Transverse colon (tissue), 4 donors: Measurements from ENCODE around the gene NBEAL2. TPM values are rescaled to one million over a fixed set of nuclear protein-coding genes. Genes with fewer than 3 reads are reported as not detected.

Experiments
- DNase-seq: peaks from one replicate; pipeline ENCODE4 v3.0.0-alpha.2; 2019
- H3K27ac ChIP-seq, 4 donors: fragments of 200-600 bp; sonication (generic); 2 replicates each; pipeline ENCODE4 v1.5.1; 2016 to 2018; ENCODE audit warnings: inconsistent platforms in 4 of 4
- H3K27me3 ChIP-seq: fragments of 200-600 bp; sonication (generic); 2 replicates; pipeline ENCODE4 v1.5.1; 2017; ENCODE audit warnings: inconsistent platforms
- H3K36me3 ChIP-seq, 4 donors: fragments of 200-600 bp; sonication (generic); 2 replicates each; pipeline ENCODE4 v1.5.1; 2017 to 2019; ENCODE audit warnings: inconsistent platforms in 4 of 4
- H3K4me1 ChIP-seq, 4 donors: fragments of 200-600 bp; sonication (generic); 2 replicates each; pipeline ENCODE4 v1.5.1; 2017 to 2020; ENCODE audit warnings: inconsistent platforms in 4 of 4
- H3K4me3 ChIP-seq, 4 donors: fragments of 200-600 bp; sonication (generic); 1 replicate in 1 of 4; 2 replicates in 3 of 4; pipeline versions ENCODE4 v1.5.1 to v1.6.1; 2017 to 2019; ENCODE audit warnings: inconsistent platforms in 4 of 4
- H3K9me3 ChIP-seq, 2 donors: fragments of 200-600 bp; sonication (generic); 2 replicates each; pipeline ENCODE4 v1.5.1; 2017 to 2019; ENCODE audit warnings: inconsistent platforms in 2 of 2
- EP300 ChIP-seq: sonication (generic); formaldehyde crosslinking; IDR thresholded peaks from one replicate; pipeline ENCODE4 v1.6.1; 2017; ENCODE audit warnings: antibody characterized with exemption, low read depth
- POLR2A ChIP-seq: fragments of 450-650 bp; IDR thresholded peaks from one replicate; pipeline ENCODE4 v1.6.1; 2016; ENCODE audit warnings: antibody characterized with exemption, mild to moderate bottlenecking, moderate library complexity
- POLR2AphosphoS5 ChIP-seq, 3 donors: sonication (generic); formaldehyde crosslinking; IDR thresholded peaks; one replicate each; pipeline ENCODE4 v1.6.1; 2016; ENCODE audit warnings: antibody characterized with exemption in 3 of 3
- WGBS, 2 donors: methylation state at CpG; one replicate each; pipeline ENCODE4 v1.1.5; 2018; ENCODE audit warnings: low coverage in 1 of 2; 5-methylcytosine and 5-hydroxymethylcytosine counted together
- in situ Hi-C, 4 donors: fragments of 200-750 bp; cut with MboI; loops; one replicate each; pipeline versions ENCODE4 v1.15.0 to v1.15.1; 2017; ENCODE audit warnings: low sequenced_read_pairs in 3 of 4, low pct_ligation_motif_present in 1 of 4, low pct_unique_long_range_greater_than_20kb in 1 of 4
- intact Hi-C: fragments of 100-400 bp; cut with DNase I; formaldehyde crosslinking; loops from one replicate; pipeline ENCODE4 v1.15.1; 2023; ENCODE audit warnings: low total_unique reads
- total RNA-seq, 4 donors: library from RNA; depleted of rRNA; stranded (reverse); fragments of >200 nt; gene quantifications; one replicate each; pipeline ENCODE4 v1.1.0, GENCODE V29; 2016
- TF ChIP-seq, protein P1 (sequence below), 5 experiments: fragments of 200-600 bp in 3 of 5; fragments of 450-650 bp in 2 of 5; sonication (generic) in 3 of 5; IDR thresholded peaks; 1 replicate in 2 of 5; 2 replicates in 3 of 5; pipeline ENCODE4 v1.5.1; 2016 to 2017; ENCODE audit warnings: antibody characterized with exemption in 5 of 5, inconsistent platforms in 3 of 5, mild to moderate bottlenecking in 2 of 5, moderate library complexity in 1 of 5

Gene NBEAL2
- total RNA-seq, 4 donors from 2014 or later: 81.1 to 163 (median 122) TPM

DNA sequence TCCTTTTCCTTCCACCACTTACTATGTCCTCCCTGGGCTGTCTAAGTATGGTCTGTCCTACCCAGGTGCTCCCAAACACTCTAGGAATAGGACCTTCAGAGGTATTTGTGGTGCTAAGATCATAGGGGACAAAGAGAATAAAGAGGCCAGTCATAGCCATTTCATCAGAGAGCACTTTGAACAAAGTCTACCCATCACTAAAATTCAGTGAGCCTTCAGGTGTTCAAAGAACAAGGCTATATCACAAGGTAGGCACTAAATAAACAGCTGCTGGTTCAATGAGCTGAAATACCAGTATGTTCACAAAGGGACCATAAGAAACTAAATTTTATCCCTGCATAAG is 38.8 kb downstream of the NBEAL2 start:
- DNase-seq: no peak
- in situ Hi-C loops: loop anchor here in 3 of 4 donors (25.0 kb wide), 2 partner anchors 144 to 306 kb away; partner anchors contain the start of genes PRSS50 (in 2 of the 3), TMIE (in 2 of the 3) and SETD2 (in 1 of the 3)
- Histone ChIP-seq H3K27ac (peak overlapping the region in 1 of 4 donors; percentile 0), H3K27me3 (no peaks in the 10 kb centered on the region), H3K9me3 (no peaks in the 10 kb centered on the region), H3K36me3 (peaks cover 0 to 24% (median 10%) of the 10 kb centered on the region in 4 donors), H3K4me1 (peaks cover 8 to 19% (median 12%) of the 10 kb centered on the region in 4 donors), H3K4me3 (no peak overlapping the region)
- intact Hi-C loops: no loop called here
- TF ChIP-seq EP300 (no peak), POLR2AphosphoS5 (IDR thresholded peaks at IDR 0.05) (no peak), POLR2A (no peak)
- TF ChIP-seq, protein P1, sequence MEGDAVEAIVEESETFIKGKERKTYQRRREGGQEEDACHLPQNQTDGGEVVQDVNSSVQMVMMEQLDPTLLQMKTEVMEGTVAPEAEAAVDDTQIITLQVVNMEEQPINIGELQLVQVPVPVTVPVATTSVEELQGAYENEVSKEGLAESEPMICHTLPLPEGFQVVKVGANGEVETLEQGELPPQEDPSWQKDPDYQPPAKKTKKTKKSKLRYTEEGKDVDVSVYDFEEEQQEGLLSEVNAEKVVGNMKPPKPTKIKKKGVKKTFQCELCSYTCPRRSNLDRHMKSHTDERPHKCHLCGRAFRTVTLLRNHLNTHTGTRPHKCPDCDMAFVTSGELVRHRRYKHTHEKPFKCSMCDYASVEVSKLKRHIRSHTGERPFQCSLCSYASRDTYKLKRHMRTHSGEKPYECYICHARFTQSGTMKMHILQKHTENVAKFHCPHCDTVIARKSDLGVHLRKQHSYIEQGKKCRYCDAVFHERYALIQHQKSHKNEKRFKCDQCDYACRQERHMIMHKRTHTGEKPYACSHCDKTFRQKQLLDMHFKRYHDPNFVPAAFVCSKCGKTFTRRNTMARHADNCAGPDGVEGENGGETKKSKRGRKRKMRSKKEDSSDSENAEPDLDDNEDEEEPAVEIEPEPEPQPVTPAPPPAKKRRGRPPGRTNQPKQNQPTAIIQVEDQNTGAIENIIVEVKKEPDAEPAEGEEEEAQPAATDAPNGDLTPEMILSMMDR (IDR thresholded peaks at IDR 0.05): no peak

DNA sequence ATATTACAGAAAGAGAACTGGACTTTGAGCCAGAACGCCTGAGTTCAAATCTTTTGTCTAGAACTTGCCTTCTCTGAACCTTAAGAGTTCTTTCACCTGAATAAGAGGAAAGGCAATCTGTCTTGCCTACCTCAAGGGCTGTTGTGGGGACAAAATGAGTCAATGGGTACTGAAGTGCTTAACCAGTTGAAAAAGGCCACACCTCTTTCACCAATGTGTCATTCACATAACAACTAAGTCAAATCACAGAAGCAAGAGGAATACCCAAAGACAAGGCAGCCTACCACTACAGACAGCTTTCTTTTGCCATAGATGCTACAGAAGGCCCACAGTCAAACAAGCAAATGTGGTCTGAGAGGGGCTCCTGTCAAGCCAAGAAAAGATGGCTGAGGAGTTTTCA is 39.7 kb downstream of the NBEAL2 start:
- TF ChIP-seq POLR2A (no peak), POLR2AphosphoS5 (IDR thresholded peaks at IDR 0.05) (no peak), EP300 (no peak)
- TF ChIP-seq, protein P1 (IDR thresholded peaks at IDR 0.05): no peak
- H3K4me1 ChIP-seq: peaks cover 8 to 22% (median 13%) of the 10 kb centered on the region in 4 donors
- 62% methylated on average over 1 of the region's 1 CpG; no CpG with 5 or more reads in 1 of the 2 donors for WGBS, 2 donors
- H3K27me3 ChIP-seq: no peaks in the 10 kb centered on the region
- H3K9me3 ChIP-seq: no peaks in the 10 kb centered on the region
- peaks cover 0 to 24% (median 10%) of the 10 kb centered on the region in 4 donors for H3K36me3 ChIP-seq
- intact Hi-C loops (no loop called here), in situ Hi-C loops (loop anchor here in 3 of 4 donors (25.0 kb wide), 2 partner anchors 143 to 307 kb away; partner anchors contain the start of genes PRSS50 (in 2 of the 3), TMIE (in 2 of the 3) and SETD2 (in 1 of the 3))
- H3K4me3 ChIP-seq: no peak overlapping the region
- no peak overlapping the region for H3K27ac ChIP-seq
- no peak for DNase-seq

DNA sequence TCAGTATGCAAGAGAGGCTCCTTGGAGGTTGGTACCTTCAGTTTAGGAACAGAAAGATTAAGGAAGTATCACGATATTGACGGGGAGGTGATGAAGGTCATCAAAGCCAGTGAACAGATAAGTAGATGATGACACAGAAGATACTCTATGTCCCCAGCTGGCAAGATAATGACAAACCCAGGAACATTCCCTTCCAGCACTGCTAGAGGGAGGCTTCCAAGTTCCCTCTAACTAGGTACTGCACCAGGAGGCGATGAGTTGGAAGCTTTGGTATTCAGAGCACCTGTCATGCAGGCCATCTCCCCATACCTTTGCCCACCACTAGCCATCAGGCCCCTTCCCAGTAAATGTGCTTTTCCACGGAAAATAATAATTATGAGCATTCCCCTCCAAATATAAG is 40.8 kb downstream of the NBEAL2 start:
- Histone ChIP-seq H3K36me3 (peaks cover 0 to 24% (median 10%) of the 10 kb centered on the region in 4 donors), H3K27ac (no peak overlapping the region), H3K9me3 (no peaks in the 10 kb centered on the region), H3K27me3 (no peaks in the 10 kb centered on the region), H3K4me1 (peaks cover 8 to 22% (median 13%) of the 10 kb centered on the region in 4 donors), H3K4me3 (no peak overlapping the region)
- in situ Hi-C loops: loop anchor here in 3 of 4 donors (25.0 kb wide), 2 partner anchors 142 to 308 kb away; partner anchors contain the start of genes PRSS50 (in 2 of the 3), TMIE (in 2 of the 3) and SETD2 (in 1 of the 3)
- 93 to 100% methylated on average over 1 to 4 of the region's 4 CpGs for WGBS, 2 donors
- intact Hi-C loops: no loop called here
- DNase-seq: no peak
- no peak for TF ChIP-seq EP300
- no peak for TF ChIP-seq POLR2A
- no peak for TF ChIP-seq POLR2AphosphoS5 (IDR thresholded peaks at IDR 0.05)
- TF ChIP-seq, protein P1 (IDR thresholded peaks at IDR 0.05): no peak

DNA sequence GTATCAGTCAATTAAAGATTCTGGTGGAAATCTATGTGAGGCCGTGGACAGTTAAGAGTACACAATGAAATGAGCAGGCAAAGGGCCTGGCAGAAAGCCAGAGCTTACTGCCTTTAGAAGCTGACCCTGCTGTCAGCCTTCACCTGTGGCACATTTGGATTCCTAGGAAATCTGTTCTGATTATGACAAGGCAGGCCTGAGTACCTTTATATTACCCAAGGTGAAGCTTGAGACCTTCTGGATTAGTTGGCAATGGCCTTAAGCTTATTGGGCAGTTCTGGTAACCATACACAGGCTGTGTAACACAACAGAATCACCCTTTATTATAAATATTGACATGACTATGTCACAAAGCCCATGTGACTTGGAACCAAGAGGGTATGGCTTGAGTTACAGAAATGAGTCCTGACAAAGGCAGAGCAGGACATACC is 43.2 kb downstream of the NBEAL2 start:
- no peaks in the 10 kb centered on the region for H3K27me3 ChIP-seq
- no peak overlapping the region for H3K4me3 ChIP-seq
- peak overlapping the region; percentile 46 to 70 (median 54) for H3K27ac ChIP-seq
- H3K36me3 ChIP-seq: peaks cover 0 to 13% (median 5%) of the 10 kb centered on the region in 4 donors
- in situ Hi-C loops: loop anchor here in 3 of 4 donors (25.0 kb wide), 2 partner anchors 140 to 310 kb away; partner anchors contain the start of genes PRSS50 (in 2 of the 3), TMIE (in 2 of the 3) and SETD2 (in 1 of the 3)
- intact Hi-C loops: no loop called here
- DNase-seq: peak; percentile 71
- H3K4me1 ChIP-seq: peaks cover 8 to 22% (median 14%) of the 10 kb centered on the region in 4 donors
- no peaks in the 10 kb centered on the region for H3K9me3 ChIP-seq
- 16 to 43% methylated on average over 1 of the region's 1 CpG for WGBS, 2 donors
- TF ChIP-seq EP300 (no peak), POLR2AphosphoS5 (IDR thresholded peaks at IDR 0.05) (no peak), POLR2A (no peak)
- TF ChIP-seq, protein P1 (IDR thresholded peaks at IDR 0.05): no peak
